ENCODE results near the gene ELMO3. TPM values are rescaled to one million over a fixed set of nuclear protein-coding genes. Genes with fewer than 3 reads are reported as not detected.

Gene ELMO3
- total and polyA plus RNA-seq, 2 of the 13 experiments (the other 11 are each of a cell fraction or from before 2014, with no cell fraction given), result 2.6 to 4.0 TPM

GRCh38 chr16:67246081-67246755 is 47.3 kb downstream of the ELMO3 start (continued):
- no peak for TF ChIP-seq ZNF513 (CRISPR knock-in tag; conservative IDR thresholded peaks at IDR 0.05)
- 0 out of 2 replicates have a peak, but pooled peaks have one; percentile 65 for TF ChIP-seq ZNF792 (CRISPR knock-in tag; IDR thresholded peaks at IDR 0.05)
- TF ChIP-seq ZNF766 (CRISPR knock-in tag; IDR thresholded peaks at IDR 0.05; ENCODE audit: borderline replicate concordance), result no peak
- TF ChIP-seq CENPBD1 (CRISPR knock-in tag; IDR thresholded peaks at IDR 0.05; ENCODE audit: borderline replicate concordance, low read depth), result 0 out of 2 replicates have a peak, but pooled peaks have one; percentile 88
- TF ChIP-seq, protein P1, sequence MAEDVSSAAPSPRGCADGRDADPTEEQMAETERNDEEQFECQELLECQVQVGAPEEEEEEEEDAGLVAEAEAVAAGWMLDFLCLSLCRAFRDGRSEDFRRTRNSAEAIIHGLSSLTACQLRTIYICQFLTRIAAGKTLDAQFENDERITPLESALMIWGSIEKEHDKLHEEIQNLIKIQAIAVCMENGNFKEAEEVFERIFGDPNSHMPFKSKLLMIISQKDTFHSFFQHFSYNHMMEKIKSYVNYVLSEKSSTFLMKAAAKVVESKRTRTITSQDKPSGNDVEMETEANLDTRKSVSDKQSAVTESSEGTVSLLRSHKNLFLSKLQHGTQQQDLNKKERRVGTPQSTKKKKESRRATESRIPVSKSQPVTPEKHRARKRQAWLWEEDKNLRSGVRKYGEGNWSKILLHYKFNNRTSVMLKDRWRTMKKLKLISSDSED (CRISPR knock-in tag; IDR thresholded peaks at IDR 0.05), result no peak
- TF ChIP-seq ZBTB20 (CRISPR knock-in tag; IDR thresholded peaks at IDR 0.05; ENCODE audit: borderline replicate concordance, low read depth), result peak; percentile 83
- TF ChIP-seq GABPA (IDR thresholded peaks at IDR 0.05; ENCODE audit: low read depth, low read length), result peak; percentile 67
- peak; percentile 84 for TF ChIP-seq GABPA (CRISPR knock-in tag; IDR thresholded peaks at IDR 0.05; ENCODE audit: low read depth)
- TF ChIP-seq RBM39 (IDR thresholded peaks at IDR 0.05; ENCODE audit: low read depth, low read length, poor library complexity, severe bottlenecking), result peak; percentile 92
- peak; percentile 32 to 75; a peak in 1 of 4 replicates for TF ChIP-seq KLF16 (CRISPR knock-in tag; IDR thresholded peaks at IDR 0.05)
- TF ChIP-seq ZBTB49 (CRISPR knock-in tag; IDR thresholded peaks at IDR 0.05; ENCODE audit: borderline replicate concordance), result 0 out of 2 replicates have a peak, but pooled peaks have one; percentile 37
- peak; percentile 86 for TF ChIP-seq POLR2G (IDR thresholded peaks at IDR 0.05; ENCODE audit: low read depth, low read length)
- TF ChIP-seq, protein P2, sequence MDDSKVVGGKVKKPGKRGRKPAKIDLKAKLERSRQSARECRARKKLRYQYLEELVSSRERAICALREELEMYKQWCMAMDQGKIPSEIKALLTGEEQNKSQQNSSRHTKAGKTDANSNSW (CRISPR knock-in tag; IDR thresholded peaks at IDR 0.05; ENCODE audit: borderline replicate concordance), result peak; percentile 68; the same call in 1 of the 2 replicates
- peak; percentile 94 for TF ChIP-seq AKAP8 (CRISPR knock-in tag; IDR thresholded peaks at IDR 0.05)
- no peak for TF ChIP-seq KAT7 (CRISPR knock-in tag; IDR thresholded peaks at IDR 0.05; ENCODE audit: borderline replicate concordance)
- no peak for TF ChIP-seq SMARCE1 (IDR thresholded peaks at IDR 0.05; ENCODE audit: borderline replicate concordance)
- peak; percentile 84; the same call in 1 of the 2 replicates for TF ChIP-seq MAZ (IDR thresholded peaks at IDR 0.05; ENCODE audit: borderline replicate concordance, low read depth, low read length)
- peak; percentile 100 for TF ChIP-seq MAZ (CRISPR knock-in tag; IDR thresholded peaks at IDR 0.05; ENCODE audit: low read depth)
- TF ChIP-seq IRX3 (CRISPR knock-in tag; IDR thresholded peaks at IDR 0.05; ENCODE audit: borderline replicate concordance, low read depth), result peak; percentile 70; the same call in 1 of the 2 replicates
- TF ChIP-seq ZBTB3 (CRISPR knock-in tag; IDR thresholded peaks at IDR 0.05; ENCODE audit: borderline replicate concordance, low read depth), result no peak
- TF ChIP-seq KLF6 (CRISPR knock-in tag; IDR thresholded peaks at IDR 0.05), result peak; percentile 73

All from HepG2 (cell line).